B cell (primary cell): ENCODE measurements around the gene TIMM50. TPM values are rescaled to one million over a fixed set of nuclear protein-coding genes. Genes with fewer than 3 reads are reported as not detected.

Source experiments
- ATAC-seq: fragments of 200-7000 bp; cut with Tn5 transposase; one replicate; pipeline ENCODE4 v1.10.0; 2021; ENCODE audit warnings: low read depth, mild to moderate bottlenecking, moderate number of reproducible peaks, moderate library complexity
- CTCF ChIA-PET: fragments of 350-600 bp; sonication (Branson Sonifier 250); formaldehyde crosslinking; loops from one replicate; lab custom pipeline; 2021; ENCODE audit warnings: antibody characterized with exemption, inconsistent platforms; lab: Charles Lee
- POLR2A ChIA-PET: fragments of 350-600 bp; sonication (Branson Sonifier 250); formaldehyde crosslinking; loops from one replicate; lab custom pipeline; 2021; ENCODE audit warnings: antibody characterized with exemption; lab: Charles Lee
- DNase-seq: peaks from one replicate; pipeline ENCODE4 v3.0.0; 2013
- H2AFZ ChIP-seq: 2 replicates; pipeline ENCODE4 v1.6.1; 2012; ENCODE audit warnings: mild to moderate bottlenecking, low read depth, low read length; ENCODE audit not compliant: insufficient read depth, poor library complexity, severe bottlenecking
- H3K27ac ChIP-seq, 2 donors: 1 replicate in 1 of 2; 2 replicates in 1 of 2; pipeline ENCODE4 v1.5.1; 2012 to 2013; ENCODE audit warnings: low read length in 2 of 2, mild to moderate bottlenecking in 2 of 2, moderate library complexity in 1 of 2
- H3K27me3 ChIP-seq, 4 experiments: fragments of 200-600 bp in 1 of 4; sonication (generic) in 1 of 4; replicated peaks in 1 of 4; 1 replicate in 2 of 4; 2 replicates in 2 of 4; pipeline versions ENCODE4 v1.6.1 to v1.7.0; 2013 to 2016; ENCODE audit warnings: low read length in 3 of 4, mild to moderate bottlenecking in 2 of 4, mixed read lengths in 1 of 4, moderate library complexity in 1 of 4; ENCODE audit not compliant: insufficient read depth in 4 of 4, control insufficient read depth in 3 of 4; ENCODE audit errors: control extremely low read depth in 1 of 4
- H3K36me3 ChIP-seq, 2 experiments: replicated peaks in 1 of 2; 1 replicate in 1 of 2; 2 replicates in 1 of 2; pipeline versions ENCODE4 v1.6.1 to v1.7.1; 2013; ENCODE audit warnings: low read length in 1 of 2; ENCODE audit not compliant: insufficient read depth in 2 of 2, control insufficient read depth in 1 of 2; ENCODE audit errors: control extremely low read depth in 1 of 2, extremely low read depth in 1 of 2
- H3K4me1 ChIP-seq, 2 donors: fragments of 200-600 bp in 1 of 2; sonication (generic) in 1 of 2; 1 replicate in 1 of 2; 2 replicates in 1 of 2; pipeline versions ENCODE4 v1.5.1 to v1.6.1; 2013 to 2017; ENCODE audit warnings: low read length in 2 of 2; ENCODE audit not compliant: control insufficient read depth in 2 of 2, insufficient read depth in 2 of 2
- H3K4me2 ChIP-seq: replicated peaks from 2 replicates; pipeline ENCODE3; 2012; ENCODE audit warnings: mild to moderate bottlenecking, low read depth, low read length; ENCODE audit not compliant: poor library complexity, severe bottlenecking
- H3K4me3 ChIP-seq, 5 experiments: fragments of 200-600 bp in 1 of 5; sonication (generic) in 1 of 5; 1 replicate in 3 of 5; 2 replicates in 2 of 5; pipeline versions ENCODE4 v1.5.1 to v1.7.0; 2011 to 2016; ENCODE audit warnings: low read length in 4 of 5, mild to moderate bottlenecking in 4 of 5, low read depth in 2 of 5, control low read depth in 1 of 5, moderate library complexity in 1 of 5; ENCODE audit not compliant: insufficient read depth in 1 of 5; ENCODE audit errors: control extremely low read depth in 1 of 5, extremely low read depth in 1 of 5
- H3K79me2 ChIP-seq: fragments of 200-600 bp; sonication (generic); one replicate; pipeline ENCODE4 v1.6.0; 2016; ENCODE audit warnings: low read length; ENCODE audit not compliant: control insufficient read depth, insufficient read depth
- H3K9ac ChIP-seq: fragments of 200-600 bp; sonication (generic); 2 replicates; pipeline ENCODE4 v1.6.1; 2017; ENCODE audit warnings: mild to moderate bottlenecking, low read length, moderate library complexity
- H3K9me3 ChIP-seq, 3 donors: one replicate each; pipeline versions ENCODE4 v1.6.1 to v1.7.1; 2013; ENCODE audit warnings: low read length in 2 of 3; ENCODE audit not compliant: control insufficient read depth in 2 of 3, insufficient read depth in 1 of 3; ENCODE audit errors: control extremely low read depth in 1 of 3
- H4K20me1 ChIP-seq: 2 replicates; pipeline ENCODE4 v1.6.0; 2012; ENCODE audit warnings: mild to moderate bottlenecking, low read length; ENCODE audit not compliant: insufficient read depth, control insufficient read depth, poor library complexity, severe bottlenecking
- H3K27ac Mint-ChIP-seq: one replicate; pipeline ENCODE4 v1.8.0; 2021; ENCODE audit warnings: mixed read lengths
- H3K27me3 Mint-ChIP-seq: one replicate; pipeline ENCODE4 v1.8.0; 2021; ENCODE audit warnings: mixed read lengths
- H3K4me1 Mint-ChIP-seq: one replicate; pipeline ENCODE4 v1.8.0; 2021; ENCODE audit warnings: mixed read lengths
- H3K4me3 Mint-ChIP-seq: one replicate; pipeline ENCODE4 v1.8.0; 2021; ENCODE audit warnings: mixed read lengths
- H3K9me3 Mint-ChIP-seq: one replicate; pipeline ENCODE4 v1.8.0; 2022; ENCODE audit warnings: mixed read lengths; ENCODE audit not compliant: insufficient read depth
- CTCF ChIP-seq: fragments of 200-600 bp; IDR thresholded peaks from one replicate; pipeline ENCODE4 v1.8.0; 2022; ENCODE audit warnings: antibody characterized with exemption, mild to moderate bottlenecking
- EZH2 ChIP-seq: IDR thresholded peaks from 2 replicates; pipeline ENCODE4 v1.6.1; 2012; ENCODE audit warnings: borderline replicate concordance, low read depth, mild to moderate bottlenecking, moderate library complexity, low read length; ENCODE audit not compliant: insufficient read depth, poor library complexity, severe bottlenecking
- WGBS: methylation state at CpG from one replicate; pipeline ENCODE4 v1.1.5; 2013; ENCODE audit warnings: missing lambda C conversion rate; ENCODE audit not compliant: insufficient coverage; 5-methylcytosine and 5-hydroxymethylcytosine counted together
- intact Hi-C: fragments of 100-400 bp; cut with micrococcal nuclease; formaldehyde crosslinking; loops from one replicate; pipeline ENCODE4 v1.10.0; 2022
- polyA plus RNA-seq: library from polyadenylated mRNA; depleted of rRNA; stranded (reverse); fragments of >200 nt; gene quantifications from 2 replicates; pipeline ENCODE4 v1.2.3, GENCODE V29; 2012
- total RNA-seq, 2 donors: library from RNA; stranded (reverse); fragments of 120-200 nt in 1 of 2; gene quantifications; 1 replicate in 1 of 2; 2 replicates in 1 of 2; pipeline versions ENCODE4 v1.2.3 to v1.2.4, GENCODE V29; 2013 to 2022

The TIMM50 gene
- total and polyA plus RNA-seq, 2 donors (not counting 1 experiment from before 2014, with no cell fraction given): 25.7 to 55.3 TPM

DNA sequence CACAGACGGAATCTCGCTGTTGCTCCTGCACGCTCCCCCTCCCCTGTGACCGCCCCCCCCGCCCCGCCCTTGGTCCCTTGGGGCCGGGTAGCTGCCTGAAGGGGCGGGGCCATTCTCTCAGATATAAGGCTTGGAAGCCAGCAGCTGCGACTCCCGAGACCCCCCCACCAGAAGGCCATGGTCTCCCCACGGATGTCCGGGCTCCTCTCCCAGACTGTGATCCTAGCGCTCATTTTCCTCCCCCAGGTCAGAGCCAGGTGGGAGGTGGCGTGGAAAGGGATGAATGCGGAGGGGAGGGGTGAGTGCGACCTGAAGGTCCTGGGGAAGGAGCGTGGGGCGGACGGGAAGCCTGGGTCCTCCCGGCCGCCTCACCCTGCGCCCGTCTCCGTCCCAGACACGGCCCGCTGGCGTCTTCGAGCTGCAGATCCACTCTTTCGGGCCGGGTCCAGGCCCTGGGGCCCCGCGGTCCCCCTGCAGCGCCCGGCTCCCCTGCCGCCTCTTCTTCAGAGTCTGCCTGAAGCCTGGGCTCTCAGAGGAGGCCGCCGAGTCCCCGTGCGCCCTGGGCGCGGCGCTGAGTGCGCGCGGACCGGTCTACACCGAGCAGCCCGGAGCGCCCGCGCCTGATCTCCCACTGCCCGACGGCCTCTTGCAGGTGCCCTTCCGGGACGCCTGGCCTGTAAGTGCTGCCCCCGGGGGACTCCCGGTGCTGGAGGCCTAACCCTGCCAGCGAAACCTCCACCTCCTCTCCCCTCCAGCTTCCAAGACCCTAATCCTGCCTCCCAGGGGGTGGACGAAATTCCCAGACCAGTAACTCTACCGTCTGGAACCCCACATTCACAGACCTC, 18.4 kb downstream of the TIMM50 start, which contains the start of gene DLL3:
Gene DLL3 (plus strand): TSS at position 150 of the 845 bp plus-strand sequence. CDS start 28 bp downstream, at position 178.
- H3K9me3 ChIP-seq: peaks cover 0 to 11% (median 0%) of the 10 kb centered on the region in 3 donors
- H3K27me3 ChIP-seq: peaks cover 0 to 55% (median 26%) of the 10 kb centered on the region in 4 experiments
- 1% methylated on average over 47 of the region's 60 CpGs for WGBS
- H3K9ac ChIP-seq: peak within 1 kb of the TSS; percentile 62
- Mint-ChIP-seq H3K27me3 (peaks cover 34% of the 10 kb centered on the region), H3K27ac (peak within 1 kb of the TSS; percentile 33), H3K4me3 (peak within 1 kb of the TSS; percentile 85), H3K4me1 (peaks cover 25% of the 10 kb centered on the region), H3K9me3 (no peaks in the 10 kb centered on the region)
- H3K79me2 ChIP-seq: no peaks in the 10 kb centered on the region
- no peaks in the 10 kb centered on the region for H3K36me3 ChIP-seq
- H3K4me2 ChIP-seq: peak within 1 kb of the TSS; percentile 96
- POLR2A ChIA-PET: interaction anchor here (0.7 to 1.2 kb wide), 2 partner anchors 335 to 659 kb away, joined by 5 to 7 read pairs; no protein-coding TSS in a partner anchor
- CTCF ChIA-PET: interaction anchor here (0.5 to 2.4 kb wide), 9 partner anchors 9 to 376 kb away, joined by 3 to 9 read pairs (median 5); partner anchors contain the start of gene EID2B
- H3K4me3 ChIP-seq: peak within 1 kb of the TSS; percentile 11 to 65 (median 48)
- peak within 1 kb of the TSS; percentile 72 for H2AFZ ChIP-seq
- TF ChIP-seq CTCF (no peak), EZH2 (no peak)
- H3K4me1 ChIP-seq: peaks cover 27 to 31% of the 10 kb centered on the region in 2 donors
- ATAC-seq (peak; percentile 52), DNase-seq (peak; percentile 55)
- no peaks in the 10 kb centered on the region for H4K20me1 ChIP-seq
- intact Hi-C loops: loop anchor here (2.0 kb wide), 2 partner anchors 18 to 34 kb away; partner anchors contain the start of genes EID2B and TIMM50
- no peak within 1 kb of the TSS for H3K27ac ChIP-seq
